NCI-H2107 treated with DMSO at 0.1 percent for 48 hours (cell line): ENCODE measurements around the gene ETNPPL.
"Not testable (repeated sequence)": the region's sequence is repeated elsewhere in the genome, so short reads cannot be mapped to it uniquely, and the experiment has no call there.

Experiments
- DNase-seq: peaks from one replicate; lab custom pipeline; 2025; ENCODE audit not compliant: unreplicated experiment; lab: John Stamatoyannopoulos, UW

ETNPPL gene

GRCh38 chr4:108758498-108758897, 4.4 kb downstream of the ETNPPL start:
- DNase-seq = no peak

GRCh38 chr4:108754327-108754726, 8.5 kb downstream of the ETNPPL start:
- DNase-seq = no peak

- DNase-seq = no peak
Measured at GRCh38 chr4:108751321-108751720, 11.5 kb downstream of the ETNPPL start.

- no peak for DNase-seq
Measured at GRCh38 chr4:108749119-108749518, 13.7 kb downstream of the ETNPPL start.

GRCh38 chr4:108746511-108746910, 16.3 kb downstream of the ETNPPL start:
- no peak for DNase-seq

- no peak for DNase-seq
Measured at GRCh38 chr4:108744307-108744706, 18.5 kb downstream of the ETNPPL start.

- no peak for DNase-seq
Measured at GRCh38 chr4:108742451-108743420, 20.1 kb downstream of the ETNPPL start.

- DNase-seq = no peak
Measured at GRCh38 chr4:108738003-108738706, 24.7 kb downstream of the ETNPPL start.

- no peak for DNase-seq
Measured at GRCh38 chr4:108731006-108731405, 31.8 kb downstream of the ETNPPL start.

GRCh38 chr4:108730579-108730978, 32.3 kb downstream of the ETNPPL start:
- DNase-seq = no peak

- no peak for DNase-seq
Measured at GRCh38 chr4:108729731-108730130, 33.1 kb downstream of the ETNPPL start.

- no peak for DNase-seq
Measured at GRCh38 chr4:108725457-108725856, 37.4 kb downstream of the ETNPPL start.

GRCh38 chr4:108717386-108717785, 45.5 kb downstream of the ETNPPL start:
- DNase-seq = no peak

GRCh38 chr4:108716340-108716739, 46.5 kb downstream of the ETNPPL start:
- DNase-seq = no peak

GRCh38 chr4:108714880-108715279, 48.0 kb downstream of the ETNPPL start:
- no peak for DNase-seq

- DNase-seq = not testable (repeated sequence)
Measured at GRCh38 chr4:108710578-108710977, 52.3 kb downstream of the ETNPPL start.

GRCh38 chr4:108709722-108710121, 53.1 kb downstream of the ETNPPL start:
- no peak for DNase-seq

- DNase-seq = no peak
Measured at GRCh38 chr4:108709234-108709633, 53.6 kb downstream of the ETNPPL start.

GRCh38 chr4:108706289-108706688, 56.6 kb downstream of the ETNPPL start:
- no peak for DNase-seq

- no peak for DNase-seq
Measured at GRCh38 chr4:108703966-108704365, 58.9 kb downstream of the ETNPPL start.

- no peak for DNase-seq
Measured at GRCh38 chr4:108703370-108703769, 59.5 kb downstream of the ETNPPL start.

GRCh38 chr4:108702960-108703359, 59.9 kb downstream of the ETNPPL start:
- no peak for DNase-seq
